Trophoblast cell (in vitro differentiated cells and primary cell): ENCODE measurements around the gene CRYBA2.

Source experiments
- DNase-seq, 2 donors: peaks; one replicate each; pipeline ENCODE4 v3.0.0-alpha.2; 2016
- H2AFZ ChIP-seq: 2 replicates; pipeline ENCODE4 v1.6.1; 2013; ENCODE audit warnings: low read length, moderate library complexity, mild to moderate bottlenecking; ENCODE audit not compliant: insufficient read depth, poor library complexity
- H2AK5ac ChIP-seq: 2 replicates; pipeline ENCODE4 v1.6.1; 2013; ENCODE audit warnings: mild to moderate bottlenecking, low read length
- H2BK120ac ChIP-seq: 2 replicates; pipeline ENCODE4 v1.6.1; 2013; ENCODE audit warnings: low read length, mild to moderate bottlenecking, moderate library complexity; ENCODE audit not compliant: insufficient read depth, poor library complexity
- H2BK12ac ChIP-seq: 2 replicates; pipeline ENCODE4 v1.6.1; 2013; ENCODE audit warnings: mild to moderate bottlenecking, low read length, moderate library complexity
- H2BK5ac ChIP-seq: 2 replicates; pipeline ENCODE4 v1.6.1; 2013; ENCODE audit warnings: low read length, low read depth, moderate library complexity, mild to moderate bottlenecking; ENCODE audit not compliant: poor library complexity
- H3K14ac ChIP-seq: 2 replicates; pipeline ENCODE4 v1.6.1; 2013; ENCODE audit warnings: mild to moderate bottlenecking, low read length
- H3K18ac ChIP-seq: 2 replicates; pipeline ENCODE4 v1.6.1; 2013; ENCODE audit warnings: mild to moderate bottlenecking, low read length
- H3K23ac ChIP-seq: 2 replicates; pipeline ENCODE4 v1.6.1; 2013; ENCODE audit warnings: low read length
- H3K27ac ChIP-seq: 2 replicates; pipeline ENCODE4 v1.5.1; 2013; ENCODE audit warnings: low read depth, mild to moderate bottlenecking, inconsistent platforms, low read length, moderate library complexity
- H3K27me3 ChIP-seq: 2 replicates; pipeline ENCODE4 v1.6.1; 2013; ENCODE audit warnings: inconsistent platforms, mild to moderate bottlenecking, low read length, moderate library complexity; ENCODE audit not compliant: insufficient read depth
- H3K36me3 ChIP-seq, 2 experiments: 1 replicate in 1 of 2; 2 replicates in 1 of 2; pipeline ENCODE4 v1.6.1; 2013; ENCODE audit warnings: low read length in 2 of 2, mild to moderate bottlenecking in 2 of 2, moderate library complexity in 1 of 2; ENCODE audit not compliant: insufficient read depth in 2 of 2, control insufficient read depth in 1 of 2
- H3K4ac ChIP-seq: 2 replicates; pipeline ENCODE4 v1.6.1; 2013; ENCODE audit warnings: low read depth, mild to moderate bottlenecking, low read length, moderate library complexity
- H3K4me1 ChIP-seq, 2 experiments: 1 replicate in 1 of 2; 2 replicates in 1 of 2; pipeline ENCODE4 v1.6.1; 2013; ENCODE audit warnings: low read length in 2 of 2, mild to moderate bottlenecking in 2 of 2, moderate library complexity in 1 of 2; ENCODE audit not compliant: insufficient read depth in 2 of 2, control insufficient read depth in 1 of 2
- H3K4me2 ChIP-seq: 2 replicates; pipeline ENCODE4 v1.6.1; 2013; ENCODE audit warnings: inconsistent platforms, mild to moderate bottlenecking, low read length, moderate library complexity
- H3K4me3 ChIP-seq: 2 replicates; pipeline ENCODE4 v1.5.1; 2013; ENCODE audit warnings: mild to moderate bottlenecking, low read depth, low read length, inconsistent platforms
- H3K79me1 ChIP-seq: one replicate; pipeline ENCODE4 v1.6.1; 2013; ENCODE audit warnings: low read length
- H3K79me2 ChIP-seq: 2 replicates; pipeline ENCODE4 v1.6.1; 2013; ENCODE audit warnings: low read length, mild to moderate bottlenecking; ENCODE audit not compliant: control insufficient read depth, insufficient read depth, poor library complexity
- H3K9ac ChIP-seq: 2 replicates; pipeline ENCODE4 v1.6.1; 2013; ENCODE audit warnings: mild to moderate bottlenecking, low read length
- H3K9me3 ChIP-seq: 2 replicates; pipeline ENCODE4 v1.6.1; 2013; ENCODE audit warnings: low read depth, mild to moderate bottlenecking, control low read depth, inconsistent platforms, low read length; ENCODE audit not compliant: insufficient read depth
- H4K12ac ChIP-seq: 2 replicates; pipeline ENCODE4 v1.6.1; 2013; ENCODE audit warnings: low read depth, mild to moderate bottlenecking, low read length, moderate library complexity
- H4K8ac ChIP-seq: 2 replicates; pipeline ENCODE4 v1.6.1; 2013; ENCODE audit warnings: low read depth, mild to moderate bottlenecking, low read length, moderate library complexity
- H4K91ac ChIP-seq: one replicate; pipeline ENCODE4 v1.6.1; 2013; ENCODE audit warnings: low read depth, mild to moderate bottlenecking, low read length, moderate library complexity
- WGBS: extraction: QIAGEN DNeasy Blood & Tissue Kit; methylation state at CpG from one replicate; pipeline ENCODE4 v1.1.7; 2013; ENCODE audit warnings: missing lambda C conversion rate; ENCODE audit not compliant: insufficient read length, insufficient coverage; ENCODE audit errors: extremely low coverage; 5-methylcytosine and 5-hydroxymethylcytosine counted together

The CRYBA2 gene

GRCh38 chr2:219032051-219032745, 39.0 kb upstream of the CRYBA2 start:
- Histone ChIP-seq H2BK5ac (no peak overlapping the region), H3K9ac (no peak overlapping the region), H3K23ac (no peak overlapping the region), H2BK12ac (no peak overlapping the region), H3K27ac (no peak overlapping the region), H3K4me1 (no peaks in the 10 kb centered on the region), H3K9me3 (no peaks in the 10 kb centered on the region), H2AK5ac (no peak overlapping the region), H2AFZ (no peak overlapping the region), H4K91ac (no peak overlapping the region), H3K79me2 (no peaks in the 10 kb centered on the region), H3K4me2 (no peak overlapping the region), H3K14ac (no peak overlapping the region), H3K4me3 (no peak overlapping the region), H3K18ac (no peak overlapping the region), H3K27me3 (no peaks in the 10 kb centered on the region), H2BK120ac (no peak overlapping the region), H4K8ac (no peak overlapping the region), H3K36me3 (no peaks in the 10 kb centered on the region), H4K12ac (no peak overlapping the region), H3K4ac (no peak overlapping the region), H3K79me1 (no peaks in the 10 kb centered on the region)
- no peak for DNase-seq
- no CpG with 5 or more reads among the region's 23 CpGs for whole genome bisulfite sequencing

GRCh38 chr2:219031005-219031738, 38.0 kb upstream of the CRYBA2 start:
- H3K14ac ChIP-seq, result no peak overlapping the region
- no peaks in the 10 kb centered on the region for H3K36me3 ChIP-seq
- no peak overlapping the region for H3K4me3 ChIP-seq
- no peak overlapping the region for H3K23ac ChIP-seq
- no peak overlapping the region for H2BK12ac ChIP-seq
- no peaks in the 10 kb centered on the region for H3K79me2 ChIP-seq
- no peak overlapping the region for H4K12ac ChIP-seq
- H4K91ac ChIP-seq, result no peak overlapping the region
- no peak overlapping the region for H3K4me2 ChIP-seq
- no peak overlapping the region for H3K18ac ChIP-seq
- no peak for DNase-seq
- no peaks in the 10 kb centered on the region for H3K79me1 ChIP-seq
- no peak overlapping the region for H2BK5ac ChIP-seq
- no peaks in the 10 kb centered on the region for H3K9me3 ChIP-seq
- WGBS, result no CpG with 5 or more reads among the region's 21 CpGs
- no peaks in the 10 kb centered on the region for H3K27me3 ChIP-seq
- no peak overlapping the region for H3K9ac ChIP-seq
- H2AFZ ChIP-seq, result no peak overlapping the region
- H2BK120ac ChIP-seq, result no peak overlapping the region
- H2AK5ac ChIP-seq, result no peak overlapping the region
- no peak overlapping the region for H3K27ac ChIP-seq
- H4K8ac ChIP-seq, result no peak overlapping the region
- no peak overlapping the region for H3K4ac ChIP-seq
- no peaks in the 10 kb centered on the region for H3K4me1 ChIP-seq

- Histone ChIP-seq H2BK120ac (no peak overlapping the region), H4K91ac (no peak overlapping the region), H3K18ac (no peak overlapping the region), H4K12ac (no peak overlapping the region), H3K4me3 (no peak overlapping the region), H3K27ac (no peak overlapping the region), H3K14ac (no peak overlapping the region), H4K8ac (no peak overlapping the region), H2AK5ac (no peak overlapping the region), H3K9ac (no peak overlapping the region), H3K27me3 (no peaks in the 10 kb centered on the region), H3K4ac (no peak overlapping the region), H3K9me3 (no peaks in the 10 kb centered on the region), H3K36me3 (no peaks in the 10 kb centered on the region), H3K23ac (no peak overlapping the region), H3K79me1 (no peaks in the 10 kb centered on the region), H2BK5ac (no peak overlapping the region), H3K4me2 (no peak overlapping the region), H2AFZ (no peak overlapping the region), H3K79me2 (no peaks in the 10 kb centered on the region), H3K4me1 (no peaks in the 10 kb centered on the region), H2BK12ac (no peak overlapping the region)
- DNase-seq, result no peak
- WGBS, result no CpG with 5 or more reads among the region's 16 CpGs
Observed at GRCh38 chr2:219030177-219030940, 37.1 kb upstream of the CRYBA2 start.

GRCh38 chr2:219029829-219030165, 36.6 kb upstream of the CRYBA2 start:
- Histone ChIP-seq H2BK5ac (no peak overlapping the region), H3K23ac (no peak overlapping the region), H3K36me3 (no peaks in the 10 kb centered on the region), H4K91ac (no peak overlapping the region), H3K27me3 (no peaks in the 10 kb centered on the region), H2AK5ac (no peak overlapping the region), H3K4me1 (no peaks in the 10 kb centered on the region), H3K18ac (no peak overlapping the region), H3K9ac (no peak overlapping the region), H3K79me1 (no peaks in the 10 kb centered on the region), H2BK120ac (no peak overlapping the region), H3K4ac (no peak overlapping the region), H3K4me3 (no peak overlapping the region), H4K12ac (no peak overlapping the region), H3K14ac (no peak overlapping the region), H3K9me3 (no peaks in the 10 kb centered on the region), H3K4me2 (no peak overlapping the region), H2AFZ (no peak overlapping the region), H2BK12ac (no peak overlapping the region), H4K8ac (no peak overlapping the region), H3K27ac (no peak overlapping the region), H3K79me2 (no peaks in the 10 kb centered on the region)
- no CpG with 5 or more reads among the region's 9 CpGs for WGBS
- peak; percentile 74 to 92 for DNase-seq
